Liver (tissue), 9 donors: ENCODE data around the gene PJA1. TPM values are rescaled to one million over a fixed set of nuclear protein-coding genes. Genes with fewer than 3 reads are reported as not detected.

Experiments
- DNase-seq: peaks from one replicate; pipeline ENCODE4 v3.0.0-alpha.2; 2017; ENCODE audit warnings: low spot score
- H3K27ac ChIP-seq, 2 donors: one replicate each; pipeline ENCODE4 v1.7.0; 2013; ENCODE audit warnings: inconsistent platforms in 2 of 2, low read length in 2 of 2, control low read depth in 1 of 2, low read depth in 1 of 2, mild to moderate bottlenecking in 1 of 2
- H3K27me3 ChIP-seq, 4 donors: one replicate each; pipeline versions ENCODE4 v1.6.1 to v1.7.0; 2013; ENCODE audit warnings: low read length in 3 of 4, inconsistent platforms in 1 of 4, mild to moderate bottlenecking in 1 of 4, moderate library complexity in 1 of 4; ENCODE audit not compliant: control insufficient read depth in 4 of 4, insufficient read depth in 4 of 4
- H3K36me3 ChIP-seq, 4 donors: one replicate each; pipeline versions ENCODE4 v1.6.1 to v1.7.0; 2013; ENCODE audit warnings: low read length in 3 of 4, mild to moderate bottlenecking in 3 of 4, low read depth in 1 of 4, moderate library complexity in 1 of 4; ENCODE audit not compliant: control insufficient read depth in 4 of 4, insufficient read depth in 3 of 4
- H3K4me1 ChIP-seq, 4 donors: one replicate each; pipeline versions ENCODE4 v1.6.1 to v1.7.0; 2013; ENCODE audit warnings: low read length in 3 of 4, mild to moderate bottlenecking in 3 of 4, moderate library complexity in 1 of 4; ENCODE audit not compliant: control insufficient read depth in 4 of 4, insufficient read depth in 4 of 4
- H3K4me3 ChIP-seq, 3 donors: one replicate each; pipeline versions ENCODE4 v1.6.1 to v1.7.0; 2013; ENCODE audit warnings: low read length in 3 of 3, control low read depth in 1 of 3, low read depth in 1 of 3, mild to moderate bottlenecking in 1 of 3
- H3K9ac ChIP-seq, 2 donors: one replicate each; pipeline ENCODE4 v1.7.0; 2013; ENCODE audit warnings: low read length in 2 of 2, mild to moderate bottlenecking in 2 of 2, moderate library complexity in 2 of 2, control low read depth in 1 of 2, low read depth in 1 of 2
- H3K9me3 ChIP-seq, 4 donors: one replicate each; pipeline versions ENCODE4 v1.6.1 to v1.7.0; 2013; ENCODE audit warnings: low read length in 3 of 4; ENCODE audit not compliant: control insufficient read depth in 4 of 4
- ATF3 ChIP-seq: IDR thresholded peaks from 2 replicates; pipeline ENCODE4 v1.6.1; 2016; ENCODE audit warnings: antibody characterized with exemption
- CTCF ChIP-seq: fragments of 150-350 bp; IDR thresholded peaks from 2 replicates; pipeline ENCODE4 v1.5.1; 2017; ENCODE audit warnings: improper control_type of control experiment, low read depth, low read length; ENCODE audit not compliant: missing input control
- EGR1 ChIP-seq, 2 donors: IDR thresholded peaks; 2 replicates each; pipeline ENCODE4 v1.6.1; 2016 to 2018; ENCODE audit warnings: antibody characterized with exemption in 2 of 2, low read depth in 2 of 2
- FOXA1 ChIP-seq: IDR thresholded peaks from 2 replicates; pipeline ENCODE4 v1.6.1; 2016; ENCODE audit warnings: antibody characterized with exemption
- FOXA2 ChIP-seq: IDR thresholded peaks from 2 replicates; pipeline ENCODE4 v1.6.1; 2016; ENCODE audit warnings: antibody characterized with exemption
- GABPA ChIP-seq, 2 donors: IDR thresholded peaks in 1 of 2; conservative IDR thresholded peaks in 1 of 2; 2 replicates each; pipeline ENCODE4 v1.6.1; 2016; ENCODE audit warnings: antibody characterized with exemption in 2 of 2, mild to moderate bottlenecking in 1 of 2, moderate library complexity in 1 of 2
- HNF4A ChIP-seq, 2 donors: conservative IDR thresholded peaks; 2 replicates each; pipeline ENCODE4 v1.6.1; 2016; ENCODE audit warnings: antibody characterized with exemption in 2 of 2, mild to moderate bottlenecking in 2 of 2
- HNF4G ChIP-seq: IDR thresholded peaks from 2 replicates; pipeline ENCODE4 v1.6.1; 2016; ENCODE audit warnings: antibody characterized with exemption
- JUND ChIP-seq, 2 donors: IDR thresholded peaks; 2 replicates each; pipeline ENCODE4 v1.6.1; 2016; ENCODE audit warnings: antibody characterized with exemption in 2 of 2
- MAX ChIP-seq: IDR thresholded peaks from 2 replicates; pipeline ENCODE4 v1.6.1; 2016; ENCODE audit warnings: antibody characterized with exemption
- NR2F2 ChIP-seq: IDR thresholded peaks from 2 replicates; pipeline ENCODE4 v1.6.1; 2016; ENCODE audit warnings: antibody characterized with exemption
- RAD21 ChIP-seq, 2 donors: IDR thresholded peaks; 2 replicates each; pipeline ENCODE4 v1.6.1; 2016; ENCODE audit warnings: antibody characterized with exemption in 2 of 2, mild to moderate bottlenecking in 2 of 2
- REST ChIP-seq: IDR thresholded peaks from 2 replicates; pipeline ENCODE4 v1.6.1; 2016; ENCODE audit warnings: antibody characterized with exemption, mild to moderate bottlenecking
- RXRA ChIP-seq, 2 donors: IDR thresholded peaks; 2 replicates each; pipeline ENCODE4 v1.6.1; 2017 to 2018; ENCODE audit warnings: antibody characterized with exemption in 2 of 2, mild to moderate bottlenecking in 1 of 2
- SP1 ChIP-seq: IDR thresholded peaks from 2 replicates; pipeline ENCODE4 v1.6.1; 2018; ENCODE audit warnings: antibody characterized with exemption, mild to moderate bottlenecking
- TAF1 ChIP-seq: conservative IDR thresholded peaks from 2 replicates; pipeline ENCODE4 v1.6.1; 2016; ENCODE audit warnings: antibody characterized with exemption, mild to moderate bottlenecking
- YY1 ChIP-seq: IDR thresholded peaks from 2 replicates; pipeline ENCODE4 v1.6.1; 2016; ENCODE audit warnings: antibody characterized with exemption, mild to moderate bottlenecking
- WGBS: extraction: QIAGEN DNeasy Blood & Tissue Kit; methylation state at CpG from one replicate; pipeline ENCODE4 v1.1.7; 2013; 5-methylcytosine and 5-hydroxymethylcytosine counted together
- polyA plus RNA-seq, 2 donors: library from polyadenylated mRNA; stranded (reverse) in 1 of 2; unstranded in 1 of 2; fragments of 200-250 nt in 1 of 2; fragments of >200 nt in 1 of 2; fragmentation: Nextera tagmentation in 1 of 2; extraction: Ambion mirVana in 1 of 2; gene quantifications; one replicate each; pipeline versions ENCODE4 v1.2.1 to v1.2.3, GENCODE V29; 2013 to 2015
- total RNA-seq, 2 donors: library from RNA; depleted of rRNA; stranded (reverse); fragments of >200 nt; gene quantifications; one replicate each; pipeline ENCODE4 v1.2.3, GENCODE V29; 2014
- TF ChIP-seq, protein P1 (sequence below): IDR thresholded peaks from 2 replicates; pipeline ENCODE4 v1.6.1; 2016; ENCODE audit warnings: antibody characterized with exemption
- donor health status: healthy.
- donor health status: healthy.
- donor health status: healthy.
- donor health status: healthy.
- donor health status: healthy.

The PJA1 gene
- total and polyA plus RNA-seq, 4 donors = 4.6 to 6.0 (median 5.0) TPM

- H3K36me3 ChIP-seq = no peaks in the 10 kb centered on the region
- no peak overlapping the region for H3K4me3 ChIP-seq
- H3K9me3 ChIP-seq = no peaks in the 10 kb centered on the region
- H3K27ac ChIP-seq = no peak overlapping the region
- 68% methylated on average over 2 of the region's 2 CpGs for WGBS
- H3K4me1 ChIP-seq = no peaks in the 10 kb centered on the region
- TF ChIP-seq HNF4A (conservative IDR thresholded peaks at IDR 0.05) = no peak
- no peak for TF ChIP-seq FOXA1
- no peak for TF ChIP-seq RXRA (IDR thresholded peaks at IDR 0.05)
- no peak for TF ChIP-seq CTCF
- TF ChIP-seq SP1 = no peak
- TF ChIP-seq YY1 = no peak
- no peak for TF ChIP-seq TAF1
- TF ChIP-seq, protein P1, sequence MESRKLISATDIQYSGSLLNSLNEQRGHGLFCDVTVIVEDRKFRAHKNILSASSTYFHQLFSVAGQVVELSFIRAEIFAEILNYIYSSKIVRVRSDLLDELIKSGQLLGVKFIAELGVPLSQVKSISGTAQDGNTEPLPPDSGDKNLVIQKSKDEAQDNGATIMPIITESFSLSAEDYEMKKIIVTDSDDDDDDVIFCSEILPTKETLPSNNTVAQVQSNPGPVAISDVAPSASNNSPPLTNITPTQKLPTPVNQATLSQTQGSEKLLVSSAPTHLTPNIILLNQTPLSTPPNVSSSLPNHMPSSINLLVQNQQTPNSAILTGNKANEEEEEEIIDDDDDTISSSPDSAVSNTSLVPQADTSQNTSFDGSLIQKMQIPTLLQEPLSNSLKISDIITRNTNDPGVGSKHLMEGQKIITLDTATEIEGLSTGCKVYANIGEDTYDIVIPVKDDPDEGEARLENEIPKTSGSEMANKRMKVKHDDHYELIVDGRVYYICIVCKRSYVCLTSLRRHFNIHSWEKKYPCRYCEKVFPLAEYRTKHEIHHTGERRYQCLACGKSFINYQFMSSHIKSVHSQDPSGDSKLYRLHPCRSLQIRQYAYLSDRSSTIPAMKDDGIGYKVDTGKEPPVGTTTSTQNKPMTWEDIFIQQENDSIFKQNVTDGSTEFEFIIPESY = no peak
- no peak for TF ChIP-seq NR2F2
- TF ChIP-seq EGR1 (IDR thresholded peaks at IDR 0.05; ENCODE audit: low read depth in 2 of 2) = no peak
- no peak for TF ChIP-seq MAX
- no peak for TF ChIP-seq JUND (IDR thresholded peaks at IDR 0.05)
- no peak for TF ChIP-seq ATF3
- TF ChIP-seq RAD21 (IDR thresholded peaks at IDR 0.05) = no peak
- TF ChIP-seq FOXA2 = no peak
- no peak for TF ChIP-seq HNF4G
- TF ChIP-seq GABPA (IDR thresholded peaks at IDR 0.05 in 1 of 2, conservative IDR thresholded peaks at IDR 0.05 in 1 of 2) = no peak
- TF ChIP-seq REST = no peak
- no peaks in the 10 kb centered on the region for H3K27me3 ChIP-seq
- H3K9ac ChIP-seq = no peak overlapping the region
- DNase-seq = no peak
Observed at GRCh38 chrX:69185886-69186285, 20.6 kb upstream of the PJA1 start.

DNA sequence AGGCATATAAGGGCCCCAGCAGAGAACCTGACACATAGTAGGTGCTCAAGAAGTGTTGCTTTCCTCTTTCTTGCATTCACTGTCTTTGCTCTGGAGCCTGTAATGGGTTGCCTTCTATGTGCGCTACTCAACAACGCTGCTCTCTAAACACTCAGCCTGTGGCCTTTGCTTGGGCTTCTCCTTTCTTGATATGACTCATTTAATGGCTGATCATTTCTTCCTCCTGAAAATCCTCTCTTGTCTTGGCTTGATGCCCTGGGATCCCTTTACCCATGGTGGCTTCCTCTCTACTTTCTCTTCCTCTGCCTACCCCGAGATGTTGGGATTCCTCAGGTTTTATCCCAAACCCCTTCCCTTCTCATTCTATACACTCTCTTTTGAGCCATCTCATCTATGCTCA lies 19.9 kb upstream of the PJA1 start:
- 91% methylated on average over 3 of the region's 3 CpGs for WGBS
- no peaks in the 10 kb centered on the region for H3K27me3 ChIP-seq
- TF ChIP-seq RAD21 (IDR thresholded peaks at IDR 0.05) = no peak
- TF ChIP-seq TAF1 = no peak
- no peak for TF ChIP-seq HNF4A (conservative IDR thresholded peaks at IDR 0.05)
- TF ChIP-seq SP1 = no peak
- no peak for TF ChIP-seq FOXA1
- no peak for TF ChIP-seq RXRA (IDR thresholded peaks at IDR 0.05)
- TF ChIP-seq ATF3 = no peak
- no peak for TF ChIP-seq HNF4G
- TF ChIP-seq EGR1 (IDR thresholded peaks at IDR 0.05; ENCODE audit: low read depth in 2 of 2) = no peak
- no peak for TF ChIP-seq MAX
- no peak for TF ChIP-seq FOXA2
- TF ChIP-seq JUND (IDR thresholded peaks at IDR 0.05) = no peak
- TF ChIP-seq REST = no peak
- TF ChIP-seq YY1 = no peak

More for the DNA sequence above, 19.9 kb upstream of the PJA1 start:
- Histone ChIP-seq H3K4me3 (no peak overlapping the region), H3K36me3 (no peaks in the 10 kb centered on the region), H3K9ac (no peak overlapping the region), H3K9me3 (no peaks in the 10 kb centered on the region), H3K4me1 (no peaks in the 10 kb centered on the region), H3K27ac (no peak overlapping the region)
- no peak for DNase-seq
